Effector memory CD8-positive, alpha-beta T cell (primary cell): ENCODE data around the gene ATP6V0D1.

Source experiments
- ATAC-seq: fragments of 150-1000 bp; cut with Tn5 transposase; replicated peaks from 2 replicates; pipeline ENCODE4 v1.10.0; 2021; ENCODE audit warnings: mild to moderate bottlenecking, moderate library complexity
- DNase-seq, 3 experiments: peaks; one replicate each; pipeline ENCODE4 v3.0.0; 2021
- H3K27ac Mint-ChIP-seq, 2 donors: one replicate each; pipeline ENCODE4 v1.8.0; 2022; ENCODE audit warnings: mild to moderate bottlenecking in 2 of 2, mixed read lengths in 2 of 2, moderate library complexity in 2 of 2
- H3K27me3 Mint-ChIP-seq, 2 donors: one replicate each; pipeline ENCODE4 v1.8.0; 2022; ENCODE audit warnings: mixed read lengths in 2 of 2
- H3K36me3 Mint-ChIP-seq: one replicate; pipeline ENCODE4 v1.8.0; 2022; ENCODE audit warnings: mild to moderate bottlenecking, moderate library complexity, mixed read lengths; ENCODE audit not compliant: insufficient read depth
- H3K4me1 Mint-ChIP-seq, 2 donors: one replicate each; pipeline ENCODE4 v1.8.0; 2022; ENCODE audit warnings: low read depth in 2 of 2, mixed read lengths in 2 of 2
- H3K4me3 Mint-ChIP-seq, 2 donors: one replicate each; pipeline ENCODE4 v1.8.0; 2022; ENCODE audit warnings: mild to moderate bottlenecking in 2 of 2, mixed read lengths in 2 of 2, moderate library complexity in 2 of 2
- H3K9me3 Mint-ChIP-seq, 2 donors: one replicate each; pipeline ENCODE4 v1.8.0; 2022; ENCODE audit warnings: mixed read lengths in 2 of 2

Gene ATP6V0D1

DNA sequence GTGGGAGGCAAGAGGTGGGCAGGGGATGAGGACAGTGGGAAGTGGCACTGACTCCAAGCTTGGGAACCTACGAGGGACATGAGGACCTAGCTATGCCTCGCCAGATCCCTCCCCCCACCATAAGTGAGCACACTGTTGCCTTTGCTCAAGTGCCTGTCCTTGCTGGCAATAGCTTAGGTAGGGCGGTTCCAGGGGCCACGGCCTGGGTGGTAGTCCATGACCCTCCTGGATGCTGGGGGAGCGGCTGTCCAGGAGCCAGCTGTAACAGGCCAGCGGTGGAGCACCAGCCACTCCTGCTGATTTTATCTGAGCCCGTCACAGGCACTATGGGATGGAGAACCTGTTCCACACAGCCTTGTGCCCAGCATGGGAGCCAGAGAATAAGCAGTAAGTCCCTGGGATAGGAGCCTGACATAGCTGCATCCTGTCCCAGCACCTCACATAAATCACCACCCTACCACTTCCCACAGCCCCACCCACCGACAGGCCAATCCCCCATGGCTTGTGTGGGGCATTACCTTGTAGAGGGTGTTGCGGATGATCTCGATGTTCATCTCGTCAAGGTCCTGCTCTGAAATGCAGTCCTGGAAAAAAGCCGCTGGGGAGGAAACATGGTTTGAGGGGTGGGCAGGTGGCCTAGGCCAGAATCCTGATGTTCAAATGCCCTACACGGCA, 38.2 kb downstream of the ATP6V0D1 start:
- Mint-ChIP-seq H3K27me3 (no peaks in the 10 kb centered on the region), H3K36me3 (peaks cover 27% of the 10 kb centered on the region), H3K9me3 (no peaks in the 10 kb centered on the region), H3K4me3 (no peak overlapping the region), H3K4me1 (peaks cover 4 to 24% of the 10 kb centered on the region in 2 donors), H3K27ac (no peak overlapping the region)
- ATAC-seq (no peak), DNase-seq (no peak)

DNA sequence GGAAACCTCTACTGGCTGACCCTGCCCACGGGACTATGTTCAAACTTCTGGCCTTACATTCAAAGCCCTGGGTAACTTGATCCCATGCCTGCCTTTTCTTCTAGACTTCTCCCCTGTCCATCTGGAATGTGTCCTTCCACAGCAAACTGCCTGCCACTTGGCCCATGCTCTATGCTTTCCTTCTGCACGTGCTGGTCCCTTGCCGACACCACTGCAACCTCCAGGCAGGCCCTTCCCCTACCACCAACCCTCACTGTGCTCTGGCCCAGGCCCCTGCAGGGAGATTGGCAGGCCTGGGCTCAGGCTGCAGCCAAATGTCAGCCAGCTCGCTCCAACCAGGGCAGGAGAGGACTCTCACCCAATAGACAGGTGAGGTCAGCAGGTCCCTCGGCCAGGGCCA, 39.0 kb downstream of the ATP6V0D1 start:
- peak overlapping the region in 1 of 2 donors; percentile 26 for H3K27ac Mint-ChIP-seq
- H3K27me3 Mint-ChIP-seq: no peaks in the 10 kb centered on the region
- no peak for ATAC-seq
- no peak for DNase-seq
- H3K36me3 Mint-ChIP-seq: peaks cover 26% of the 10 kb centered on the region
- no peak overlapping the region for H3K4me3 Mint-ChIP-seq
- H3K4me1 Mint-ChIP-seq: peaks cover 0 to 23% of the 10 kb centered on the region in 2 donors
- no peaks in the 10 kb centered on the region for H3K9me3 Mint-ChIP-seq

DNA sequence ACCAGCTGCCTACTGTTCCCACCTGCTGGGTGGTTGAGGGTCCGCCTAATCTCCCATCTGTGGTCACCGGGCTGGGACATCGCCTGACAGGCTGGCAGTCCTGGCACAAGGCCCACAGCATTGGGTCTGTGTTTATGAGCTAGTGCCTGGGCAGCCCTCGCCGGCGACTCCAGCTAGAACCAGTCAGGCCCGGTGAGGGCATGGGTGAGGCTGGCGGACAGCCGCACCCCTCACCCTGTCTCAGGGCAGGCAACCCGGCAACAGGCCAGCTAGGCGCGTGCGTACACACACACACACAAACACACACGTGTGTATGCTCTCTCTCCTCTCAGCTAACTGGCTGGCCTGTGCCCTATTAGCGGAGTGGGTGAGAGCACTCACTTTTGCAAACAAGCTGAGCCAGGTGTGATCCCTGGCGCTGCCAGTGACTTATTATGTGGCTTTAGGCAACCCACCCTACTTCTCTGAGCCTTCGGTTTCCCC, 39.6 kb downstream of the ATP6V0D1 start:
- H3K27me3 Mint-ChIP-seq: no peaks in the 10 kb centered on the region
- peaks cover 0 to 20% of the 10 kb centered on the region in 2 donors for H3K4me1 Mint-ChIP-seq
- H3K36me3 Mint-ChIP-seq: peaks cover 27% of the 10 kb centered on the region
- H3K27ac Mint-ChIP-seq: peak overlapping the region in 1 of 2 donors; percentile 26
- H3K4me3 Mint-ChIP-seq: no peak overlapping the region
- no peak for DNase-seq
- no peak for ATAC-seq
- no peaks in the 10 kb centered on the region for H3K9me3 Mint-ChIP-seq

DNA sequence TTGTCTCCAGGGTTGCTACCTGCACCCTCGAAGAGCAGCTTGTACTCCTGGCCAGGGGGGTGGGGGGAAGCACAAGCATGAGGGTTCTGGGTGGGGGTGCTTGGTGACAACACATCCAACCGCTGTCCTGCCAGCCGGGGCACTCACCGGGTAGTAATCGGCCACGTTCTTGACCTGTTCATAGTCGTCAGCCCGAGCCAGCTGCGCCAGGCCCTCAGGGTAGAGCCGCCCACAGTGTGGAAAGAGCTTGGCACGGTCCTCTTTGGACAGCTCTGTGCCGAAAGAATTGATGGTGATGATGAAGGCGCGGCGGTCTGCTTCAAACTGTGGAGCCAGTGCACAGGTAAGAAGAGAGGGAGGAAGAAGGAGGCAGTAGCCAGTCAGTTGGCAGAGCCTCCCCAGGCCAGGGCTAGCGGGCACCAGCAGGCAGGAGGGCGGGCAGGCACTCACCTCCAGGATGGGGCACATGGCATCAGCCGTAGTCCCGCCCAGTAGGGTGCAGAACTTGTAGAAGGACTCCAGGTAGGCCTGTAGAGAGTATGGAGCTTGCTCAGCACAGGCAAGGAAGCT, 42.0 kb downstream of the ATP6V0D1 start:
- Mint-ChIP-seq H3K9me3 (no peaks in the 10 kb centered on the region), H3K27ac (peak overlapping the region in 1 of 2 donors; percentile 11), H3K27me3 (no peaks in the 10 kb centered on the region), H3K36me3 (peaks cover 23% of the 10 kb centered on the region), H3K4me3 (no peak overlapping the region), H3K4me1 (peaks cover 0 to 15% of the 10 kb centered on the region in 2 donors)
- DNase-seq (no peak), ATAC-seq (no peak)

DNA sequence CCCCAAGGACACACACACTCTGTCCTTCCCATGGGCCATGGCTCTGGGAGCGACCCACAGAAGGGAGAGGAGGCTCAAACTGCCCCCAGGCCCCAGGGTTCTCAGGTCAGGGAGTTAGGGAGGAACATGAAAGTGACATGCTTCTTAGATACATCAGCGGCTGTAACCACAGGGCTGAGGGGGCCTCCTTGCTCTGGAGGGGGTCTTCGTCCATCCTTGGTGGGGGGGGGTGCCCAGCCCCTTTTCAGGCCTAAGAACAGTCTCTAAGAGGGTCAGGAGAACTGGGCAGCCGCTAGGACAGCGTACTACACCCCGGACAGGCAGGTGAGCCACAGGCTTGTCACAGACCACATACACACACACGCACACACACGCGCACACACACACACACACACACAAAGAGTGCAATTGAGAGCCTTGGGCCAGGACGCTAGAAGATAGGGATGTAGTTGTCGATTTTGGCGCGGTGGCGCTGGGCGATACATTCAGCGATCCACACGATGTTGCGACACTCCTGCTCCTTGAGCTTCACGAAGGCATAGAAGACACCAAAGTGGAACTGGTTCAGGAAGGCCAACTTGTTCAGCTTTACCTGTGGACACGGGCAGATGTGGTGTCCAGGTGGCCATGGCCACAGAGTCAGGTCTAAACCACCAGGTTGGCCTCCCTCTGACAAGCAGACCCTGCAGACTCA, 42.7 kb downstream of the ATP6V0D1 start:
- H3K9me3 Mint-ChIP-seq: no peaks in the 10 kb centered on the region
- no peak for ATAC-seq
- no peak for DNase-seq
- peaks cover 0 to 13% of the 10 kb centered on the region in 2 donors for H3K4me1 Mint-ChIP-seq
- no peaks in the 10 kb centered on the region for H3K27me3 Mint-ChIP-seq
- H3K4me3 Mint-ChIP-seq: no peak overlapping the region
- peaks cover 25% of the 10 kb centered on the region for H3K36me3 Mint-ChIP-seq
- peak overlapping the region; percentile 59 to 87 for H3K27ac Mint-ChIP-seq

DNA sequence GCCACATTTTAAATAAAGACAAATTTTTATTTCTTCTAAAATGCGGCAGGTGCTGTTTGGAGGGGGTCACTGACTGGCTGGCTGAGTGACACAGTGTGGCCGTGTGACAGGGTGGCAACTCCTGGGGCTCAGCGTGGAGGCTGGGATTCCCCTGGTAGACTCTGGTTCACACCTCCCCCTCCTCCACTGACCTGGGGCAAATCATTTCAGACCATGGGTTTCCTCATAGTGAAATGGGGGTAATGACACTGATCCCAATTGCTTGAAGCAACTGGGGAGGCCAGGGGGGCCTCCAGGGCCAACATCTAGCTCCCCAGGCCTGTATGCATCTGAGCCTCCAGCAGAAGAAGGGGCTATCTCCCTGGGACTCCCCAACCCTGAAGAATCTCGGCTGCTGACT, 43.4 kb downstream of the ATP6V0D1 start:
- H3K36me3 Mint-ChIP-seq: peaks cover 26% of the 10 kb centered on the region
- peaks cover 0 to 13% of the 10 kb centered on the region in 2 donors for H3K4me1 Mint-ChIP-seq
- DNase-seq: no peak
- H3K4me3 Mint-ChIP-seq: no peak overlapping the region
- no peaks in the 10 kb centered on the region for H3K9me3 Mint-ChIP-seq
- peak overlapping the region; percentile 59 to 87 for H3K27ac Mint-ChIP-seq
- H3K27me3 Mint-ChIP-seq: no peaks in the 10 kb centered on the region
- peak; percentile 44 for ATAC-seq

DNA sequence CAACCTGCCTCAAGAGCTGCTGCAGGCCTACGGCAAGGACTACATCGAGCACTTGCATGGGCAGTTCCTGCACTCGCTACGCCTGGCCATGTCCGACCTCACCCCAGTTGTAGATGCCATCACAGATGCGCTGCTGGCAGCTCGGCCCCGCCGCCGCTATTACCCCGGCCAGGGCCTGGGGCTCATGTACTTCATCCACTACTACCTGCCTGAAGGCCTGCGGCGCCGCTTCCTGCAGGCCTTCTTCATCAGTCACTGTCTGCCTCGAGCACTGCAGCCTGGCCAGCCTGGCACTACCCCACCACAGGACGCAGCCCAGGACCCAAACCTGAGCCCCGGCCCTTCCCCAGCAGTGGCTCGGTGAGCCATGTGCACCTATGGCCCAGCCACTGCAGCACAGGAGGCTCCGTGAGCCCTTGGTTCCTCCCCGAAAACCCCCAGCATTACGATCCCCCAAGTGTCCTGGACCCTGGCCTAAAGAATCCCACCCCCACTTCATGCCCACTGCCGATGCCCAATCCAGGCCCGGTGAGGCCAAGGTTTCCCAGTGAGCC, 44.2 kb downstream of the ATP6V0D1 start:
- peaks cover 26% of the 10 kb centered on the region for H3K36me3 Mint-ChIP-seq
- H3K27ac Mint-ChIP-seq: no peak overlapping the region
- DNase-seq (no peak), ATAC-seq (no peak)
- peaks cover 0 to 9% of the 10 kb centered on the region in 2 donors for H3K4me1 Mint-ChIP-seq
- H3K27me3 Mint-ChIP-seq: no peaks in the 10 kb centered on the region
- H3K9me3 Mint-ChIP-seq: no peaks in the 10 kb centered on the region
- H3K4me3 Mint-ChIP-seq: no peak overlapping the region

DNA sequence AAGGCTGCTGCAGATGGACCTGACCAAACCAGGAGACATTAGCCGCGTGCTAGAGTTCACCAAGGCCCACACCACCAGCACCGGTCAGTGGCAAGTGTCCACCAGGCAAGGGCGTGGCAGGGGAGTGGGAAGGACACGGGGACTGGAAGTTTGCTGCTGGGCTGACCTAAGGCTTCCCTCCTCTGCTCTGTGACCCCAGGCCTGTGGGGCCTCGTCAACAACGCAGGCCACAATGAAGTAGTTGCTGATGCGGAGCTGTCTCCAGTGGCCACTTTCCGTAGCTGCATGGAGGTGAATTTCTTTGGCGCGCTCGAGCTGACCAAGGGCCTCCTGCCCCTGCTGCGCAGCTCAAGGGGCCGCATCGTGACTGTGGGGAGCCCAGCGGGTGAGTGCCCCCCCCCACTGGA, 45.2 kb downstream of the ATP6V0D1 start:
- H3K4me3 Mint-ChIP-seq: no peak overlapping the region
- peaks cover 0 to 7% of the 10 kb centered on the region in 2 donors for H3K4me1 Mint-ChIP-seq

DNA sequence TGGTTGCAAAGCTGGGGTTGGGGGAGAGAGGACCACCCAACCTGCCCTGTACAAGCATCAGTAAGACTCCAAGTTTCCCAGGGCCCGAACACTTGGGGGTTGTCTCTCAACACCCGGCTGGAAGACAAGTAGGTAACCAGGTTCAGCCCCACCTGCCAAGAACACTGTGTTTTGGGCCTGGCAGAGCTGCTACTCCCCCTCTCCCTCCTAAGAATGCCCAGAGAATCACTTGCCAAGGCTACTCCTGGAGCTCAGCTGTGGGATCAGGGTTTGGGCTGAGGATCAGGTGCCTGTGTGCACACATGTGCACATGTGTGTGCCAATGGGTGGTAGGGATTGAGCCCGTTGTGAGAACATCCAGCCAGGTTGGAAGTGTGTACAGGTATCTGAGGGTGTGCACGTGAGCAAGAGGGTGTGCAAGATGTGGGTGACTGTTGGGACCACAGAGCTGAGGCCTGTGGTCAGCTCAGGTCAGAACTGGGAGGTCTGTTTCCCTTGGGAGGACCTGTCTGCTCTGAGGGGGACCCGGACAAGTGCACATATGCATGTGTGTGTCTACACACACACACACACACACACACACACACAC, 47.7 kb downstream of the ATP6V0D1 start:
- Mint-ChIP-seq H3K9me3 (no peaks in the 10 kb centered on the region), H3K27me3 (peaks cover 16 to 24% of the 10 kb centered on the region in 2 donors), H3K27ac (no peak overlapping the region), H3K4me3 (no peak overlapping the region), H3K36me3 (peaks cover 26% of the 10 kb centered on the region), H3K4me1 (peaks cover 4 to 11% of the 10 kb centered on the region in 2 donors)
- no peak for ATAC-seq
- no peak for DNase-seq

More for the DNA sequence above, 45.2 kb downstream of the ATP6V0D1 start:
- H3K36me3 Mint-ChIP-seq: peaks cover 25% of the 10 kb centered on the region
- no peaks in the 10 kb centered on the region for H3K27me3 Mint-ChIP-seq
- no peaks in the 10 kb centered on the region for H3K9me3 Mint-ChIP-seq
- DNase-seq (no peak), ATAC-seq (no peak)
- H3K27ac Mint-ChIP-seq: peak overlapping the region in 1 of 2 donors; percentile 12

DNA sequence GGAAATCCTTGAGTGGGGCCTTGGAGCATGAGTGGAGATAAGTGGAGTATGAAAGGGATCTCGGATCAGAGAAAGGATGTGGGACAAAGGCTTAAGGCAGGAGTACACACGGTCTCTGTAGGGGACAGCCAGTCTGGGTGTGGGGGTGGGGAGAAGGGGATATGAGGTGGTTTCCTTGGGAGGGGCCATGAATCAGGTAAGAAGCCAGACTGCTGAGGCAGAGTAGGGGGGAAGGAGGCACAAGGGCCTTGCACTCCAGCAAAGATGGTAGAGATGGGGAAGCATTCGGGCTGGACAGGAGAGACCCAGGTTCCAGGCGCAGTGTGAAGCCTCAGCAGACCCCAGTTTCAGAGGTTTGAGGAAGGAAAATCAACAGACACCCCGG, 48.5 kb downstream of the ATP6V0D1 start:
- Mint-ChIP-seq H3K4me1 (peaks cover 4 to 6% of the 10 kb centered on the region in 2 donors), H3K27ac (no peak overlapping the region), H3K4me3 (peak overlapping the region in 1 of 2 donors; percentile 35), H3K27me3 (peaks cover 16 to 31% of the 10 kb centered on the region in 2 donors), H3K9me3 (no peaks in the 10 kb centered on the region), H3K36me3 (peaks cover 22% of the 10 kb centered on the region)
- ATAC-seq: no peak
- DNase-seq: no peak

DNA sequence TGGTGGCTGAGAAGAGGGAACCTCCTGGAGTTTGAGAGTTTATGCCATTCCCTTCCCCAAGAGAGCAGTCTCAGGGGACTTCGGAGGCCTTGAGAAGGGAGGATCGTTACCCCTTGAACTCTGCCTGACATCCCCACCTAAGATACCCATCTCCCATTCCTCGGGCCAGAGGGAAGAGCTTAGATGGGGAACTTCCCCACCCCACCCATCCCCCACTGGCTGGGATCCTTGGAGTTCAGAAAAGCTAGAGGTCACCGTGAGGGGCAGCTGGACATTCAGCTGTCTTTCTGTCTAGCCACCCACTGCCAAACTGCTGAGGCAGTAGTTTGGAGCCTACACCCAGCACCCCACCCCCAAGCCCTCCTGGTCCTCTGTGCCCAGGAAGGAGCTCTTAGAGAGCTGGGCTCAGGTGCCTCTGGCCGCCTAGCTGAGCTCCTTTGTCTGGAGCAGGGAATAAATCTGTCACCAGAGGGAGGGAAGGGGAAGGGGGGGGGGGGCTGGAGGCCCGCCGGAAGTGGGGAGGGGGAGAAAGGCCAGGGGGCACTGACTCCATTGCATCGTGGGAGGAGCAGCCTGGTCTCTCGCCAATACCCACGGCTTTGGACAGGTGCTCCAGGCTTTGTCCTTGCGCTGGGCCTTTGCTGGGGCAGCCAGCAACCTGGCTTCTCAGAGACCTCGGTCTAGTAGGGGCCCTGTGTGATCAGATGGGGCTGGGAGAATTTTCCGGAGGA, 49.0 kb downstream of the ATP6V0D1 start:
- ATAC-seq (no peak), DNase-seq (no peak)
- Mint-ChIP-seq H3K4me1 (peaks cover 4 to 5% of the 10 kb centered on the region in 2 donors), H3K9me3 (no peaks in the 10 kb centered on the region), H3K36me3 (peaks cover 18% of the 10 kb centered on the region), H3K4me3 (peak overlapping the region; percentile 37 to 63), H3K27me3 (peaks cover 22 to 37% of the 10 kb centered on the region in 2 donors), H3K27ac (no peak overlapping the region)

DNA sequence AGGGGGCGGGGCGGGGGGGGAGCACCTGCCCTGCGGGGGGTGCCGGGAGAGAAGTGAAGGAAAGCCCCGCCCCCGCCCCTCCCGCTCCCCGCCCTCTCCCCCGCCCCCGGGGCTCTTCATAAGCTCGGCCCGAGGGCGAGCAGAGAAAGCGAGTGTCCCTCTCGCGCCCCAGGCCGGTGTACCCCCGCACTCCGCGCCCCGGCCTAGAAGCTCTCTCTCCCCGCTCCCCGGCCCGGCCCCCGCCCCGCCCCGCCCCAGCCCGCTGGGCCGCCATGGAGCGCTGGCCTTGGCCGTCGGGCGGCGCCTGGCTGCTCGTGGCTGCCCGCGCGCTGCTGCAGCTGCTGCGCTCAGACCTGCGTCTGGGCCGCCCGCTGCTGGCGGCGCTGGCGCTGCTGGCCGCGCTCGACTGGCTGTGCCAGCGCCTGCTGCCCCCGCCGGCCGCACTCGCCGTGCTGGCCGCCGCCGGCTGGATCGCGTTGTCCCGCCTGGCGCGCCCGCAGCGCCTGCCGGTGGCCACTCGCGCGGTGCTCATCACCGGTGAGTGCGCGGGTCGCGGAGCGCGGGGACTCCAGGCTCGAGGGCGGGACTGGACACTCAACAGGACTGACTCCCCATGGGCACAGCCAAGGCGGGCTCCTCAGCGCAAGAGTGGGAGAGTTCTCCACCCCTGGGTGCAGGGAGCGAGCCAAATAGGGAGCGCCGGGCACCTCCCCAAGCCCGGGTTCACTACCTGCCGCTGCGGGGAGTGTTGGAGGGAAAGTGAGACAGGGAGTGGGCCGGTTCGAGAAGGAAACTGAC, 49.8 kb downstream of the ATP6V0D1 start, which contains the start of gene HSD11B2:
Gene HSD11B2 (plus strand): TSS at position 145 of the 798 bp plus-strand sequence. CDS start 128 bp downstream, at position 273.
- peak within 1 kb of the TSS in 1 of 2 donors; percentile 67 for H3K27ac Mint-ChIP-seq
- H3K4me3 Mint-ChIP-seq: peak within 1 kb of the TSS; percentile 81 to 83
- ATAC-seq: peak; percentile 62
- H3K4me1 Mint-ChIP-seq: peaks cover 3 to 4% of the 10 kb centered on the region in 2 donors
- H3K9me3 Mint-ChIP-seq: no peaks in the 10 kb centered on the region
- H3K36me3 Mint-ChIP-seq: peaks cover 12% of the 10 kb centered on the region
- DNase-seq: no peak
- peaks cover 27 to 45% of the 10 kb centered on the region in 2 donors for H3K27me3 Mint-ChIP-seq
